Activated T-cell treated with anti-CD3 and anti-CD28 coated beads, Interleukin-2, amount 50 U/mL, for 48 hours (primary cell): ENCODE data around the gene MEF2D.
A peak's percentile ranks its signal among the peaks of the same experiment; 100 is the strongest.

Experiments
- DNase-seq, 2 experiments: peaks; one replicate each; pipeline ENCODE4 v3.0.0-alpha.2; 2020

MEF2D gene

DNA sequence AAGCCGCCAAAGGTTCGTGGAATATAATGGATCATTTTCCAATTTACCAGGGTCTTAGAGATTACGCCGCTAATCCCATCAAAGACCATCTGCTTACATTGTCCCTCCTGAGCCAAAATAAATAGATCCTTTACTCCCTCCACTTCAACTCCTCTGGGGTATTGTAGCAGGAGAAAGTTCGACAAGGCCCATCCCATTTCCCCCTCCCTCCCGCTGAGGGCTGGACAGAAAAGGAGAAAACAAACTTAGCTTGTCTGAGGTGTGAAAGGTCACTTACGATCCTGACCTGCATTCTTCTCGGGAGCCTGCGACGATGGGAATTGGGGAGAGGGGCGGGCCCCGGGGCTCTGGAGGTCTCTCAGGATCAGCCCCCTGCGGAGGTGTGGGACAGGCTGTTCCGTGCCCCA, 60.8 kb downstream of the MEF2D start:
- DNase-seq = no peak

DNA sequence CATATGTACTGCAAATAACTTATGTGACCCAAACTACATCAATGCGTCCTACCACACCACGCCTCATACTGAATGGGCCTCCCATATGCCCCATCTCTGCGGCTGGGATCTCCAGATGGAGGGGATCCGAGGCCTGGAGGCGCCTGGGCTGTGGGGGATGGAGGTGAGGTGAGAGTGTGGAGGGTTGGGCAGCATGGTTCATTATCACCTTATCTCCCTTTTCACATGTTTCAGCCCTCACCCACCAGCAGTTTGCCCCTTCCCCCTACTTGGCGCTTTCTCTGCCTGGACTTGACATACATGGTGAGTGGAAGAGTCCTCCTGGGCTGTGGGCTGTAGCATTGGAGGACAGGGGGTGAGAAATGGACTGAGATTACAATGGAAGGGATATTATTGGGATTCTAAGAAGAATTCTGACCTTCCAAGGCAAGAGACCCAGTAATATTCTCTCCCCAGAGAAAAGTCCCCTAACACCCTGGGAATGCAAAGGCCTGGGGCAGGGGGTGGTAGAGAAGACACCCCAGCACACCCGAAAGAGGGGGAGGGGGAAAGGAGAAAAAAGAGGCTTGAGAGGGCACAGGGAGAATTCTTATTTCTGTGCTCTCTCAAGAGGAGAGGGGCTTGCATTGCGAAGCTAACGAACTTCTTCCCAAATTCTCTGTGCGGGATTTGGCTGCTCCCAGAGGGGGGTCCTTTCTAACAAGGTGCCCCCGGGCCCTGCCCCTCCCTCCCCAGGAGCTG, 61.4 kb downstream of the MEF2D start:
- DNase-seq = no peak

DNA sequence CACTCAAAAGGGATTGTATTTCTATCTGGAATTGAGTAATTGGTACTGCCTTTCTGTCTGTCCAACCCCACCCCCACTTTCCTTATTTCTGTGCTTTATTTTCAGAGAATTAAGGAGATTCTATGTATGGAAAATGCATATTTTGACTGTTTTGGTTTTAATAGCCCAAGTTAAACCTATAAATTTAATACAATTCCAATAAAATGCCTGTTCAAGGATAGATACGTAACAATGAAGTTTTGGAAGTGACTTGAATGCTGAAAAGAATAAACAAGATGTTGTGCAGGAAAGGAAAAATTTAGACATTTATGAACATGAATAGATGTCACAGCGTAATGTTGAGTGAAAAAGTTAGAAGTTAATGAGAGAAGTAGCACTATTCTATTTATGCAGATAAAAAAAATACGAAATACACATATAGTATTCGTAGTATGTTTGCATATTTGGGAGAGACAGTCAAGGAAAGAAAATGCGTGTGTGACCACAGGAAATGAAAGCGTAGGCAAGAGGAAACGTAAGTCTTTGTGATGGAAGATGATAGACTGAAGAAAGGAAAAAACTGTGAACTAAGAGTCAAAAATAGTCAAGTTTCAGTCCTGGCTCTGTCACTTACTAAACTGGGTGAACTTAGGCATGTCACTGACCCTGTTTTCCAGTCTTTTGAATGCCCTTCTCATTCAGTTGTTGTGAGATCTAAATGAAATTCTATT, 62.1 kb downstream of the MEF2D start:
- no peak for DNase-seq

DNA sequence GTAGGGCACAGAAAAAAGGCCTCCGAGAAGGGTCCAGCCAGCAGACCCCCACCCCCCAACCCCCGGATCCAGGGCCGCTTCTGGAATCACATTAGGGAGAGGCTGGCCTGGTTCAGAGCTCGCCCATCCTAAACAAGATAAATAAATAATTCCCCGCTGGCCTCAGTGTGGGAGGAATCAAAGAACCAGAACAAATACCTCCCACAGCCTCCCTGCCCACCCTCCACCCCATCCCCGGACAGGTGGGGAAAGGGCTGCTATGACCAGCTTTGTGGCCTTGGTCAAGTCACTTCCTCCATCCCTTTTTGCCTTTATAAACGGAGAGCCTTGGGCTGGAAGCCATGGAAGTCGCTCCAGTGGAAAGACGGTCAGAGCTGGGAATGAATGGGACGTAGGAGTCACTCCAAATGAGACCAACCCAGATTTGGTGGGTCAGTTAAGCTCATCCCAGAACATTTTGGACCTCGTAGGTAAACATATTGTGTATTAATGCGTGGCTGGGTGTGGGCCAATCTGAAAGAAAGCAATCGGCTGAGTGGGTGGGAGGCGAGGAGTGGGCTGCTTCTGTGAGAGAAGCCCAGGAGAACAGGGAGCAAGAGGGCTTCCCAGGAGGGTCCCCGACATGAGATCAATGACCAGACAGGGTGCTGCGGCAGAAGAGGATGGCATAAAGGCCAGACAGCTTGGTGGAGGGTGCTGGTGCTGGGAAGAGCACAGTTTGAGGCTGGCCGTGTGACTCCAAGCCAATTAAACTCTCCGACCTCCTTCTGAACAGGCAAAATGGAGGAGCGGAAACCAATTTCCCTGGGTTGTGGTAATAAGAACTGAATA, 63.3 kb downstream of the MEF2D start:
- DNase-seq = no peak

DNA sequence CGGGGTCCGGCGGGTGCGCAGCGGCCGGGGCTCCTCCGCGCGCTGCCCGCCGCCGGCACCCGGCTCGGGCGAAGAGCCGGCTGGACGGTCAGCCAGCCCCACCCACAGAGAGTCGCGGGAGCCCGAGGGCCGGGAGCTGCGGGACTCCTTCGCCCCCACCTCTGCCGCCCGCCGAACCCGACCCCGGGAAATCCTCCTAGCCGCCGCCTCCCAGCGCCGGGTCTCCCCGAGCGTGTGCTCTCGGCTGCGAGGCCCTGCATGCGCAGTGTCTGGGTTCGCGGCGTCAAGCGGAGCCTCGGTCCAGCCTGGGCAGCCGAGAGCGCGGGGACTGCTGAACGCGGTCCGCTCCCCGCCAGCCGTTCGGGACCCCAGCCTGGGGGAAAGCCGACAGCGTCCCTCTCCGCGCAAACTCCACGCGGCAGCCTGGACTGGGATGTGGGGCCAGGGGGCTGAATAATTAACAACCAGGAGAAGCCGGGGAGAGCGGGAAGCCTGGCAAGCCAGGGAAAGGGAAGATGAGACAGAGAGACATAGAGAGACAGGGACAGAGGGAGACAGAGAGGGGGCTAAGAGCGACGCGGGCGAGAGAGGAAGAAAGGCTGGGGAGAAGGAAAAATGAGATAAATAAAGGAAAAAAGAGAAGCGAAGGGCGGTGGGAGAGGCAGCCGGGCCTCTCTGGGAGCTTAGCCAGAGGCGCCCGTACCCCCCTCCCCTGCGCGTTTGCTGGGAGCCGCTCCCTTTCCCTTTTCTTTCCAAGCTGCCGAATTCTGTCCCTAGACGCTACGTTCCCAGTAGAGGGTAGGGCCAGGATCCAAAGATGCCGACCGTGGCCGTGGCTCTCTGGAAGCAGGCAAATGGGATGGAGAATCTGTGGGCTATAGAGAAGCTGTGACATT, 64.2 kb downstream of the MEF2D start:
- DNase-seq = no peak

DNA sequence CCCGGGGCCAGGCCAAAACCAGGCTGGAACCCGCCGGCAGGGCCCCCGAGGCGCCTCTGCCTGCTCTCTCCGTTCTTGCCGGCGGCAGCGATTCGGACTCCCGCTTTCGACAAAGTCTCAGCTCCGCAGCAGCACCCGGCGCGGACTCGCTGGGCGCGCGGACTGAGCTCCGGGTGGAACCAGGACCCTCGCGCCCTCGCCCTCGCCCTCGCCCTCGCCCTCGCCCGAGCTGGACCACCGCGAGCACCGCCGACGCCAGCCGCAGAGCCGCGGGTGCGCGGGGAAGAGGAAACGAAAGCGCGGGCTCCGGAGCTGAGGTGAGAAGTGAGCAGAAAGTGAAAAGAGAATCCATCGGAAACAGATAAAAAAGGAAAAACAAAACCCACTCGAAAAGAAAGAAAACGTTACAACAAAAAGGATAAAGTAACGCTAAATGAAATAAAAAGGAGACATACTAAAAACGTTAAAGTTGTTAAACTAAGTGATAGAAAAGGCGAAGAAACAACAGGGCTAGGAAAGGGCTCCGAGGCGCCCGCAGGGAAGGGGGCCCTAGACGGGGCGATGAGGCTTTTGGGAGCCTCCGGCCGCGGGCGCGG, 64.9 kb downstream of the MEF2D start:
- DNase-seq = peak in 1 of 2 experiments; percentile 45

DNA sequence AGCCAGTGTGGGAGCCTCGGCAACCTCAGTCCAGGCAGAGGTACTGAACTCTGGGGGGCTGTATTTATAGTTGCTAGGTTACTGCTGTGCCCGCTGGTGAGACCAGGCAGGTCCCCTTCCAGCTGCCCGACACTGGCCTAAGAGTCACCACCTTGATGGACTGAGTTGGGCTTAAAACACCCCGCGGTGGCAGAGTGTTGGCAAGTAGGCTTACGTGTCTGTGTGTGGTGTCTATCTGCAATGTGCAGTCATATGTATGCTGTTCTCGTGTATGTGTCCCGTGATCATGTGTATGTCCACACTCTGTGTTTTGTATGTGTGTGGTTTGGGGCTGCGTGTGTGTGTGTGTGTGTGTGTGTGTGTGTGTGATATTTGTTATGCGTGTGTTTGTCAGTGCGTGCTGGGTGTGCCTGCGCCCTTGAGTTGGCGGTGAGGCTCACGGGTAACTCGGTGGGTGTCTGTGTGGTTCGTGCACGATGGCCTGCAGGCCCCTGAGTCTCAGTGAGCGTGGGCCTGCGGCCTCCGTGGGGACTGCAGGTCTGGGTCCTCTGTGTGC, 65.5 kb downstream of the MEF2D start:
- no peak for DNase-seq

DNA sequence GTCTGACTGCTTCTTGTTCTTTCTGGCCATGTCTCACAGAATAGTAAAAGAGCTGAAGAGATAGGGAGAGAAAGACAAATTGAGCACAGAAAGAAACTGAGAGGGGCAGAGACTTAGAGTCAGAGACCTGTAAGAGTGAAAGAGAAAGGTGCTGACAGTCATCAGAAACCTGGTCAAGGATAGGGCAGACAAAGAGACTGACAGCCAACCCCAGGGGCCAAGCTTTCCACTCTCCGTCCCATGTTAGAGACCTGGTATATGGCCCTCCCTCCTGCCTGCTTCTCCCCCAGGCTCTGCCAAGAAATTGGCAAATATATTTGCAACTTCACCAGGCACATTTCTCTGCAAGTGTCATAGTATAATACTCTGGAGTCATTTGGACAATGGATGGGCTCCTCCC, 67.0 kb downstream of the MEF2D start:
- DNase-seq = no peak

DNA sequence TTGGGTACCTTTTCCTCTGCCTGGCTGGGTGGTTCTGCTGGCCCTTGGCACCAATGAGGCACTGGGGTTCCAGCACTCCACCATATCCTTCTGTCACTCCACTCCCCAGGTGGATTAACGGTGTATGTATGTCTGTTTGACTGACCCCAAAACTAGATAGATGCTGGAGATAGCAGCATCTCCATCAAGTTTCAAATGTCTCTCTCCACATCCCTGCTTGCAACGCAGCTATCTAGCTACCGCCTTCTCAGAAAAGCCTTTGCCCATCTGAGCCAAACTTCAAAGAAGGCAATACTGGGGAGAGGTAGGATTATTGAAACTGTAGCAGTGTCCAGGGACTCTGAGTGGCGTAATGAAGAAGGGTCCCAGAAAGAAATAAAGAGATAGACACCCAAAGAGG, 67.5 kb downstream of the MEF2D start:
- no peak for DNase-seq

DNA sequence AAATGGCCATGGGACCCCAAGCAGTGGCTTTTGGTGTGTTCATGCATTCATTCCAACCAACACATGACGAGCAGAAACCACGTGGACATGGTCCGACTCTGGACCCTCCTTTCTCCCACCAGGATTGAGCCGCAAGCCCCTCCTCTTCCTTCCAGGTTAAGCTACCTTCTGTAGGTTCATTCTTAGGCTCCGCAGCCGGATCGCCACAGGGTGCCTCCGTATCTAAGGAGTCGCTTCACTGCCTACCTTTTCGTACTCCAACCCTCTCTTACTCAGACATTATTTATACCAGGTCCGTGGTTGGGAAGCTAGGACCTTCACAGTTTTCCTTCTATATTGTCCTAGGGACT, 67.9 kb downstream of the MEF2D start:
- DNase-seq = no peak

DNA sequence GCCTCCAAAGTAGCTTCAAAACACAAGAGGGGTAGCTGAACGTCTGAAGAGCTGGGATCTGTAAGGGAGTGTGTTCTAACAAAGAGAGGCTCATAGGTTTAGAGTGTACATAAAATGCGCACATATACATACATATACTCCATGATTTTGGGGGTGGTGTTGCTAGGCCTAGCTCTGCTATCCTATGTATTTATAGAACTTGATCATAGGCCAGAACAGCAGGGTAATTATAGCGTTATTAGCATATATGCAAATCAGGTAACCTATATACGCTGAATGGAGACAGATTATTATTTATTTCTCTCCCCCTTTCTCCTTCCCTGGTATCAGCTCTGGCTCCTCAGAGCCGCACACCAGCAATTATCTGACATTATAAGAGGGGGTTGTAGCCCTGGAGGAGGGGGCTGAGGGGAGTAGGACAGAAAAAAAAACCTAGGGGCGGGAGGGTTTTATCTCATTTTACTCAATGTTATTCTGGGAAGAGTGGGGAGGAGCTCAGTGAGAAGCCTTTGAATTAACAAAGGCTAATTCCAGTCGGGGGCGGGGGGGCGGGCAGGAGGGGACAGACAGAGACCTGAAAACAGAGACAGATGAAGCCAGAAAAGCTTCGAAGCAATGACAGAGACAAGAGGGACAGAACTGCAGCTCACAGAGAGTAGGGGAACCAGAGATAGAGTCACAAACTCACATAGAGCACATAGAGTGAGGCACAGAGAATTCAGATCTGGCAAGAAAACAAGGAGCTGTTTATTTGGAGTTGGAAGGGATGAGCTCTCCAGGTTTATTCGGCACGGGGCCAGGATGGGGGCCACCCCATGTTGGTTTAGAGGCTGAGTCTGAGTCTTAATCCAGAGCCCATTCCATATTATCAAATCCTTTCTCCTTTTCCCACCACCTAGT, 68.6 kb downstream of the MEF2D start:
- DNase-seq = no peak

DNA sequence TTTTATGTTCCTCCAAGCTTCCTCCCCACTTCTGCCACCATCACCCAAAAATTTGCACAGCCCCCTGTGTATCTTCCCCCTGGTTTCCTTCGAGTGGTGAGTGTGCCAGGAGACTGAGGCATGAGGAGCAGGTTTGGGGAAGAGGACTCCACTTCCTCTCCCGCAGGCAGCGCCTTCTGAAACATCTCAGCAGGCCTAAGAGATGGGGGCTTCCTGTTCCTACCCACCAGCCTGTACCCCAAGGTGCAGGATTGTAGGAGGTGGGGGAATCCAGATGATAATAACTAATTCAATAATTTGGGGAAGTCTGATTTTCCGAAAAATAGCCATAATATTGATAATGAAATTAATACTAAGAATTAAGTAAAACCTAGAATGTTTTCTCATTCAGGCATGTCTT, 69.2 kb downstream of the MEF2D start:
- no peak for DNase-seq

DNA sequence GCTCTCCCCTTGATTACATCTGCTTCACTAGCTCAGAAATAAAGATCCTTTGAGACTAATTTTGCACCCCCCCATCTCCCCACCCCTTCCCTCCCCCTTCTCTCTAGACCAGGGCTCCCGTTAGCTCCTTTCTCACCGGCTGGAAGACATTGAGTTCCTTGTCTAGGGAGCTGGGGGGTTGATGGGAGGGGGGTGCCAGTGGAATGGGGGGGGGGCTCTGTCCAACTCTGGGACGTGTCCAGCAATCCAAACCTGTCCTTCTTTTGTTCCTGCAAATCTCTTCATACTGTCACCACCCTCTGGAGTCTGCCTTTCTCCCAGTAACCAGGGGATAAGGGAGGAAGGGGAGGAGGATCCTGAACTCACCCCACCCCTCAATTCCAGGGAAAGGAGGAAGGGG, 69.7 kb downstream of the MEF2D start:
- no peak for DNase-seq

DNA sequence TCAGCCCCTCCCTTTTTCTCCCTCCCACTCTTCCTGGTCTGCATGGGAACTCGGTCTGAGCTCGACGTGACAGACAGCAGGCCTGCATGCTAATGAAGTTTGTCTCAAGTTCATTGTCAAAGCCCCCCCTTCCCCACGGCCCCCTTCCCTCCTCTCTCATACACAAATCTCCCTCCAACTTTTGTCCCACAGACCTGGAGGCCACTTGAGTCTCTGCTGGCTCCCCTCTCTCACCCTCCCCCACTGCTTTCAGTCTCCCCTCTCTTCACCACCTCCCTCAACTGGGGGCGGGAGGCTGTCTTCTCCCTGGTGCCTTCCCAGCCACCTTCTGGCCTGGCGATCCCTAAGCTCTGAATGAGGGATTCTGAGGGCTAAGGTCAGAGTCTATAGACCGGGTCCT, 70.3 kb downstream of the MEF2D start:
- no peak for DNase-seq

DNA sequence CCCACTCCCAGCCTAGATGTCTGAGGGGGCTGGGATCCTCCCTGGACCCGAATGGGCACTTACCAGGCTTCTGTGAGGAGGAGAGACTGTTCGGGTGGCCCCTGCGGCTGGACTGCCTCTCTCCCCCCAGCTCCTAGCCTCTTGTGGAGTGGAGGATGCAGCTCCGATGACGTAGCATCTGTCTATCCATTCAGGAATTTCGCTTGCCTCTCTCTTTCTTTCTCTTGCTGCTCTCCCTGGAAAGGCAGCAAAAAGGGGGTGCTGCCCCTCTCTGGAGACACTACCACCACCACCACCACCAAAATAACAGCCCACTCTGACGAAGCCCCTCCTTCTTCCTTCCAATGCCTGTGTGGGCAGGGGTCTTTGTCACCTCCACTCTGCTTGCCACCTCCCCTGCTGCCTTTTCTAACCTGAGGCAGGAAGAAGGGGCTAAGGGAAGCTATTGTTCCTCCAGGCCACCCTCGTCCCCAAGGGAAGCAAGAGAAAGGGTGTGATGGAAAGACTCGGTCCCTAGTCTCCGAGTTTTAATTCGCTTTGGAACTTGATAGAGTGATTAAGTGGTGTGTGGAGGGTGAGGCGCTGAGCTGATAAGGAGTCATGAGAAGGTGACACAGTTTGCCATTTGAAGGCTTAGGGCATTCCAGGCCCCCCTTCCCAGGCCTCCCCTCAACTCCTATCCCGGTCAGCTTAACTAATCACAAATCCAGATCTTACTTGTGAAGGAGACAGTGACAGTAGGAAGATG, 71.1 kb downstream of the MEF2D start:
- no peak for DNase-seq

DNA sequence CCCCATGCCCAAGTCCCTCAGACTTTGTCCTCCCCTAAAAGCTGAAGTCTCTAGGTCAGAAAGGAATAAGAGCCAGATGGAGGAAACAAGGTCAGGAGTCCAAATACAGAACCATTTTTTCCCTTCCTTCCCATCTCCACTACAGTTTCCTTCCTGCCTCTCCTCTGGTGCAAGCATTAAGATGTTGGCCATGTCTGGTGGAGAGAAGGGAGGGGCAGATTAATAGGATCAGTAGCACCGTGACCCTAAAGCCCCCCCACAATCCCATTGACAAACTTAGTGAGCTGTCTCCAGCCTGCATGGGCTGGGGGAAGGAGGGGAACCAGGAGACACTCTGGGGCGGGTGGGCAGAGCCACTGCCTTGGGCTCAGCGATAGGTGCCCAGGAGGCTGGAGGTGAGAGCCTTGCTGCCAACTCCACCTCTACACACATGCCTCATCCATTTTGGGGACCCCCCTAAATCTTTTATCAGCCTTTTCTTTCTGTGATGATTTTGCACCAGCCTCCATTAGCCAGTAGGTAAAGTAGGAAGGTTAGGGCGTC, 71.8 kb downstream of the MEF2D start:
- no peak for DNase-seq

DNA sequence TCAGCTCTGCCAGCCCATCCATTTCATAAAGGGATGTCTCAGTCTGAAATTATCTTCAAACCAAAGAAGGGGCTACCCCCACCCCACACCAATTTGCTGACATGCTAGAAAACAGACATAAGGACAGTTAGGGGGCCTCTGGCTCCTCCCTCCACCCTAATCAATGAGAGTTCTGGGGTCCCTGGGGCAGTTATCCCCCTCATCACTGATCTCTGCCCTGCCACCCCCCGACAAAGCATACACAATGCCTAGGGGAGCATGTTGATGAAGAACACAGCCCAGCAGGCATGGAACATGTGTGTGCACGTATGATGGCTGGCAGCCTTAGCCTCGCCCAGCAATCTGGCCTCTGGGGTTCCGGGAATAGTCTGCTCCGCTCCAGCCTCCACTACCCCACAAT, 72.6 kb downstream of the MEF2D start:
- DNase-seq = no peak

DNA sequence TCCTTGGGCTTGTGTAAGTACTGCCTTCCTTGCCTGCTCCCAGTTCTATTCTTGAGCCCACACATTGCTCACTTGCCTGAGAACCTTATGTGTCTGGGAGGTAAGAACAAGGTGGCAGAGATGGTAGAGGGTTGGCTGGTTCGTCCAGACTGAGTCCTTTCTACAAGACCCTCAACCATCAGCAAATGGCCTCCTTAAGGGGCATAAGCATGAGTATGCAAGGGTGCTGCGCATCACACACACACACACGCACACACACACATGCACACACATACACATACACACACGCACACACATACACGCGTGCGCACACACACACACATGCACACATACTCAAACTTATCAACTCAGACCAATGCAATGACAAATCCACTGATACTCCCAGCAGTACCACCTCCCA, 74.6 kb downstream of the MEF2D start:
- no peak for DNase-seq

DNA sequence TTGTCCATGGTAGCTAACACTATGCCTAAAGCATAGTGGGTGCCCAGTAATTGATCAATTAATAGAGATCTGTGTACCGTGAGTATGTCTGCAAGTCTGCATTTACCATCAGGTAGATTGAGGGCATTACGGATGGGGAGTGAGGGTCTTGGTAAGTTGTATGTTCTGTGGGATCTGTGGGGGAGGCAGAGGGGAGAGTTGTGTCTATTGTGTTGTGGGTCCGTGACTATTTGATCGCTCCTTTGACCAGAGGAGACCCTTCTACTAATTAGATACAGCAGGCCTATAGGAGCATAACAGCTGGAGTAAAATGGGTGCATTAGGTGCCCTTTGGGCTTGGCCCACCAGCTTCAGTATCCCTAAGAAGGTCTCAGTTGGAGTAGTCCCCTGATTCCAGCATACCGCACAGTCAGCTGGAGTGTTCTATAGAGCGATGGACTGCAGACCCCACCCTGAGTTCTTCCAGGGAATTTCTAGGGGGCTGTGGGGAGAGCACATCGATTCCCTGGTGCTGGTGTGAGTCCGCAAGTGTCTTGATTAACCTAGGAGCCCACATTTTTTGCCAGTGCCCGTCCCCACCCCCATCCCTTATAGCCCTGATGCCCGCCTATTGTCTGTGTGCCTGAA, 75.7 kb downstream of the MEF2D start:
- no peak for DNase-seq
